Renal cortex interstitium (tissue), 11 donors: ENCODE measurements around the gene GJC1. TPM values are rescaled to one million over a fixed set of nuclear protein-coding genes. Genes with fewer than 3 reads are reported as not detected.

Experiments
- DNase-seq, 11 donors: peaks; one replicate each; pipeline ENCODE4 v3.0.0-alpha.2; 2013; ENCODE audit warnings: low read depth in 9 of 11, low spot score in 4 of 11; ENCODE audit errors: extremely low read depth in 1 of 11
- polyA plus RNA-seq, 3 donors: library from polyadenylated mRNA; unstranded; fragments of 120-200 nt; gene quantifications; one replicate each; pipeline ENCODE4 v1.2.1, GENCODE V29; 2013; ENCODE audit not compliant: insufficient read length in 3 of 3

GJC1 gene
- polyA plus RNA-seq, 3 donors, result 21.0 to 29.1 (median 28.4) TPM

DNA sequence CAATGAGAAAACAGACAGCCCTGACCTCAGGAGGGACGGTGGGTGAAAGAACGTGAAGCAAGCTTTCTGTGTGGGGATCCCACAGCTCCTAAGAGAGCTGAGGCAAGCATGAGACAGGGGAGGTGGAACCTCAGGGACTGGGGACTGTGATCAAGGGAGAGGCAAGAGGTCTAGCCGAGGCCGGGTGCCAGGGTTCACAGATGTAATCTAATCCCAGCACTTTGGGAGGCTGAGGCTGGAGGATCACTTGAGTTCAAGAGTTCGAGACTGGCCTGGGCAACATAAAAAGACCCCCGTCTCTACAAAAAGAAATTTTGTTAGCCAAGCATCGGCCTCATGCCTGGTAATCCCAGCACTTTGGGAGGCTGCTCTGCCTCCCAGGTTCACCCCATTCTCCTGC is 75.8 kb downstream of the GJC1 start:
- DNase-seq, result no peak

DNA sequence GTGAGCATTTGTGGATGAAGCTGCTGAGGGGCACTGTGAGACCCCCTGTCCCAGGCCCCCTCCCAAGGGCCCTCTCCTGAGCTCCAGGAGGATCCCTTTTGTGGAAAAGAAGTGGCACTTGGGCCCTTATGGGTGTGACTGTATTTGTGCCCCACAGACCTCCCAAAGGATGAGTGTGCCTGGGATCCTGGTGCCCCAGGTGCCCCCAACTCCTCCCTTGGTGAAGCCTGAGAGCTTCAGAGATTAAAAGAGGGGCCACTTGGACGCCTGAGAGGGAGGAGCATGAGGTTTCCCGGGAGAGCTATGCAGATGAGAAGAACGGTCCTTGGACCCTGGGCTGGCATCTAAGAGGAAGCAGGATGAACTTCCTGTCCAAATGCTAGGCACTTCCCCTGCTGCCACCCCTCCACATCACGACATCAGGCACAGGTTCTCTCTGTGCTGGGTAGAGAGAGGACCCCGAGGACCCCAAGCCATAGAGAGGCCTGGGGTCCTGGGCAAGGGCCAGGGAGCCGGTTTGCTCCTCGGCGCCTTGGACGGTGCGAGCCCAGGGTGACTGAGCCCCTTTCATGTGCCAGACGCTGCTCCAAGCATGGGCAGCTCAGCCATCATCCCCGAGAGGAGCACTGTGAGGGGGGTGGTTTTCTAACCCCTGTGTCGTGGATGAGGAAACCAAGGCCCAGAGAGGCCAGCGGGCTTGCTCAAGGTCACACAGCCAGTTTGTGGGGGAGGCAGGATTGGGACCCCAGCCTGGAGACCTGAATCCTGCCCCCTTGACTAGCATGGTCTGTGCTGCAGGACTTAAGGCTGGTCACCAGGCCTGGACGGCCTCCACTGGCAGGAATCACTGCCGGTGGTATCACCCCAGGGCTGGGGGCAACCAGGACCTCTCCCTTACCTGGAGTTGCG is 76.9 kb downstream of the GJC1 start:
- DNase-seq, result no peak

DNA sequence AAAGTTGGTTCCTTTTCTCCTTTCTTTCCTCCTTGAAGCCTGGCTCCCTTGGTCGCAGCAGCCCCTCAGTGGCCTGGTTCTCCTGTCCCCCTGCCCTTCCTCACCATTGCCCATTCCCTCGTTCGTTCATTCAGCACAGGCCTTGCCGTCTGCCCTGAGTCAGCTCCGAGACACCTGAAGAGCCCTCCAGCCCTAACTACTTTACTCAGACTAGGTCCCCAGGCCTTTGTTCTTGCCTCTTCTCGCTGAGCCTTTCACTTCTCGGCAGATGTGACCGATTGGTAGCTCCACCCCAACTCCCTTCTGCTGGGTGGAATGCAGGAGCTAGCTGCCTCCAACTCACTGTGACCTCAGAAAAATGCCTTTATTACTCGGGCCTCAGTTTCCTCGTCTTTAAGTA is 78.3 kb downstream of the GJC1 start:
- DNase-seq, result no peak

DNA sequence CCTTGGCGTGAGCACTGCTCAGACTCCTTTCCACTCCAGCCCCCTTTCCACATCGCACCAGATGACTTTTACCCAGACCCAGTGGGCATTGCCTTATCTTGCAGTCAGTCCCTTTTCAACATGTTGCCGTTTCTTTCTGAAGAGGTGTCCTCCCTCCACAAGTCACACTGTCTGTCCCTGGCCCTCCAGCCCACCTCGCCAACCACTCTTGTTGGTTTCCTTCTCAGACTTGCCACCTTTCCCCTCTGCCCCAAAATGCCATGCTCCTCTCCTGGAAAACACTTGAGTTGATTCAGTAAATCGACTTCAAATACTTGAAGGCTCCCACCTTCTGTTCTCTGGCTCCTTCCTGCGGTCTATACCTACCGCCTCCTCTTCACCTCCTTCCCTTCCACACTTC is 78.8 kb downstream of the GJC1 start:
- DNase-seq, result no peak

DNA sequence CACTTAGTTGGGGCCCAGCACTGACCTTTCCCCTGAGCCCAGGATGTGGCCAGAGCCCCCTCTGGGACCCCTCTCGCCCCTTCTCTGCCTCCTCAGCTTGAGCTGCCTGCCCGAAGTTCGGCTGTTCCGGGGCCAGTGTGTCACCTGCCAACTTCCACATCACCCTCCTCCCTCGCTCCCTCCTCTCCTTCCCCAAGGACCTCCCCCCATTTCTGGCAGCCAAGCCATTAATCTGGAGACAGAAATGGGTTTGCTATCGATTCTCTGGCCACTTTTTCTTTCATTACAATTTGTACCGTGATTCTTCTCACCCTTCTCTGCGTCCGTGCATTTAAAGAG is 80.1 kb downstream of the GJC1 start:
- no peak for DNase-seq

DNA sequence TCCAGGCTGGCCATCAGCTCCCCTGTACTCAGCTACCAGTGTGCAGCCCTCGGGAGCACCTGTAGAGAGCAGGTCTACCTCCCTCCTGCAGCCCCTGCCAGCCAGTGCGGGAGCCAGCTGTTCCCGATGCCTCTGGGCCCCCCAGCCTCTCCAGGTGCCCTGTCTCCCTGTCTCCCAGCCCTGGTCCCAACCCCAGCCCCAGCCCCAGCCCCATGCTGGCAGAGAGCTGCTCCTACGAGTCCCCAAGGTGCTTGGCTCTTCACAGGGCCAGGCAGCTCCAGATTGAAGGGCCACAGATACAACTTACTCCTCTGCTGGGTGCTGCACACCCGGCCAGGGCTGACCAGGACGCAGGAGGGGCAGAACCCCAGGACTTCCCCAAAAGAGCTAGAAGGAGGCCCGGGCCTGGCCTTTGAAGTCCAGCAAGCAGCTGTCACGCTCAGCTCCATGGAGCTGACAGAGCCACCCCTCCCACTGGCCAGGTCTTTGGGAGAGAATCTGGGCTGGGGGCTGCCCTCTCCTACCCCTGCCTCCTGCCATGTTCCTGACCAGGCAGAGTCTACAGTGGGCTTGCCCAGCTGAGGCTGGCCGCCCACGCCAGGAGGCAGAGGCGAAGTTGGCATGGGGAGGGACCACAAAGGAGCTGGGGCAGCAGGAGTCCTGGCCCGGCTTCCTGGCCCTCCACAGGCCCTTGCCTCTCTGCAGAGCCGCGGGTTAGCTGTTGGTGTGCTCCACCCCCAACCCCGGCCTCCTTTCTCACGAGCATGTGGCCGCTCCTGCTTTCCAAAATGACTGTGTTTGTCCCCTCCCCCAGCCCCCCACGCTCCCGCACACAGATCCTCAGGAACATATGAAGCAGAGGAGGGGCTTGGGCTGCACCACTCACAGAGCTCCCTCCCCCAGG is 80.8 kb downstream of the GJC1 start:
- DNase-seq, result no peak

Other genes starting within 250 kb of the GJC1 start
- gene MEIOC, start 173.8 kb downstream of the GJC1 start, polyA plus RNA-seq, result 1 to 10 TPM; 1.5 to 2.1 (median 2.0) TPM
- gene CCDC43, start 140.5 kb downstream of the GJC1 start, polyA plus RNA-seq, result 10 to 100 TPM; 34.3 to 37.8 (median 35.6) TPM
- gene DBF4B, start 121.6 kb downstream of the GJC1 start, polyA plus RNA-seq, result 10 to 100 TPM; 10.8 to 17.3 (median 14.1) TPM
- gene ADAM11, start 71.3 kb downstream of the GJC1 start, polyA plus RNA-seq, result 1 to 10 TPM; 1.9 to 3.2 (median 2.9) TPM
- 1 to 10 TPM in 2 of 3 donors, under 1 TPM in 1; 0.61 to 1.3 (median 1.1) TPM for gene HIGD1B, start 17.6 kb upstream of the GJC1 start, polyA plus RNA-seq
- gene EFTUD2, start 69.2 kb upstream of the GJC1 start, polyA plus RNA-seq, result 100 to 1,000 TPM in 2 of 3 donors, 10 to 100 TPM in 1; 94.0 to 129 (median 113) TPM
- 1 to 10 TPM in 1 of 3 donors, under 1 TPM in 2; 0.35 to 3.6 (median 0.81) TPM for gene GFAP, start 85.2 kb upstream of the GJC1 start, polyA plus RNA-seq
- 10 to 100 TPM; 12.0 to 16.9 (median 15.8) TPM for gene KIF18B, start 117.5 kb upstream of the GJC1 start, polyA plus RNA-seq
- gene C1QL1, start 138.0 kb upstream of the GJC1 start, polyA plus RNA-seq, result 1 to 10 TPM; 1.7 to 3.6 (median 3.2) TPM
- gene DCAKD, start 221.3 kb upstream of the GJC1 start, polyA plus RNA-seq, result 10 to 100 TPM; 47.9 to 56.6 (median 54.1) TPM
- gene NMT1, start 231.0 kb upstream of the GJC1 start, polyA plus RNA-seq, result 10 to 100 TPM; 67.7 to 82.3 (median 70.9) TPM